GM18873 (cell line): ENCODE results near the gene PFN3.

Experiments
- ATAC-seq: cut with Tn5 transposase; IDR thresholded peaks from one replicate; pipeline ENCODE4 v1.9.1; 2021; ENCODE audit warnings: mild to moderate bottlenecking, moderate library complexity, moderate number of reproducible peaks; ENCODE audit not compliant: unreplicated experiment, low FRiP score

The PFN3 gene

GRCh38 chr5:177399997-177400868 is at the start of gene PFN3:
Gene PFN3 (minus strand): TSS chr5:177400661. CDS start chr5:177400576, 85 bp downstream.
- no peak for ATAC-seq

DNA sequence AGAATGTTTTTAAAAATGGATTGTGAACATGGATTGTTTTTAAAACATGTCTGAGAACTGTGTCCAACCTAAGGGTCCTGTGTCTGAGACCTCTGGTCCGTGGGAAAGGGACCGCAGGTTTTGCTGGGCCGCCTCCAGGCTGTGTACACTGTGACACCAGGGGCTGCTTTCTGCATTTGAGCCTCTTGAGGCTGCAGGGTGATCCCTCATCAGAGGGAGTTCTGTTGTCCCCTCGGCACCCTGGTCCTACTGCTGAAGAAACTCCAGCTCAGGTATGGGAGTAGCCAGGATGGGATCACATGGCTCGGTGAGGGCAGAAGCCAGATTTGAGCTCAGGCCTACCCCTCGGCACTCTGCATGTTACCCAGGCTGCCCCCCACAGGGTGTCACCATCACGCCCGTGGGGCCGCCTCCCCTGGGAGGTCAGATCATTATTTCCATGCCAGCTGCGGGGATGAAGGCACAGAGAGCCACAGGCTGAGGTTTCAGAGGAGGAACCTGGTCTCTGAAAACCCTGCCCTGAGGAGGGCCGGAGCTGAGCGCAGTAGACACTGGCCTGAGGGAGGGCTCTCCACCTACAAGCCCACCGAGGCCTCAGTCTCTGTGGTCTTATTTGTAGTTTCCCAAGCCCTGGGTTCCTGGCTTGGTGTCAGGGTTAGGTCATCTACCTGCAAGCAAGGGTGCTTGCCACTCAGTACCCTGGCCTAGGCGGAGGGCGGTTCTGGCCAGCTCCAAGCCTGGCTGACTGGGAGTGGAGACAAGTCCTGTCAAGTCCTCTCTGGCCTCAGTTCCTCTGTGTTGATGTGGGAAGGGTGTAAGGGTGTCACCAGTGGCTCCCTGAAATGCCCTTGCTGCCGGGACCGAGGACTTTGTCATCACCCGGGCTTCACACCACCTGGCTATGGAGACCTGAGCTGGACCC is 48.9 kb upstream of the PFN3 start:
- no peak for ATAC-seq

DNA sequence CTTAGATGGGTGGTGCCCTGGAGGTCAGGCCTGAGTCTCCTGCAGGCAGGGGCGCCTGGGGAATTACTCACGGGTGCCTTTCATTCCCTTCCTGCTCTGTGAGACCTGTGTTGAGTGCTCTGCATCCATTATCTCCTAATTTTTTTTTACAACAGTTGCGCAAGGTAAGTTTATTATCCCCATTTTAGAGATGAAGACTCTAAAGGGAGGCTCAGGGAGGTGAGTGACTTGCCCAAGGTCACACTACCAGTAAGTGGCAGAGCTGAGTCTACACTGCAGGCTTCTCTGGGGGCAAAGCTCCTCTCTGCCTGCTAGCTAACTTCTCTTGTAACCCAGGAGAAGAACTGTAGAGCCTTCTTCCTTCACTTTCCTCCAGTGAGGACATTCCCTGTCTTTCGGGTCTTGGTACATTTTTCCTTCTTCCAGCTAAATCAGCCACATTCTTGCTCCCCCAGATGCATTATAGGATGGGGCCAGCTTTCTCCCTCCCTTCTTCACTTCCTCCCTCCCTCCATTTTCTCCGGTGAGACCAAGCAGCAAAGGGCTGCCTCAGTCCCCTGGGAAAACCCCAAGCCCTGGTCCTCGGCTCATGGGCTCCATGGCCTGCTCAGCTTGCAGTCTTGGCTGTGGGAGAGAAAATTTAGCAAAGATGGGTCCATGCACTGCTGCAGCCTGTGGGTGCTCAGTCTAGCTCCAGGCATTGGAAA is 47.9 kb upstream of the PFN3 start:
- no peak for ATAC-seq

- ATAC-seq, result no peak
These were observed 47.3 kb upstream of the PFN3 start for GRCh38 chr5:177447611-177448243.

DNA sequence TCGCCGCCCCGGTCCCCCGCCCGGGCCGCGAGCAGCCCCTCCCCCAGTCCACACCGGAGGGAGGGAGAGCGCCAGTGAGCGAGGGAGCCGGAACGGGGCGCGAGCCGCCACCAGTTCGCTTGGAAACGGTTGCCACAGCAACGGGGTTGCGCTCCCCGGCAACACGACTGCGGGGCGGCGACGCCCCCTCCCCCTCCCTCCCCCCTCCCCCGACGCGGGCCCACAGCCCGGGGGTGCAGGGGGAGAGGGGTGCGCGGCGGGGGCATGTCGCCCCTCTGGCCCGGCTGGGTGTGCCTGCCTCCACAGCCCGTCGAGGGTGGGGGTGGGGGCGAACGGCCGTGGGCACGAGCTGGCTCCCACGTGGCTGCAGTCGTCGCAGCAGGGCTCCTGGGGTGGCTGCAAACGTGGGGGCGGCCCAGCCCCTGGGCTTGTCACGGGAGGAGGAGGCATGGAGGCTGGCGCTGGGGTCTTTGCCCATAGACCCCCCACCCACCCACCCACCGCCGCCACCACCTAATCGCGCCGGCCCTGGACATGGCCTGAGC is 46.7 kb upstream of the PFN3 start:
- no peak for ATAC-seq

GRCh38 chr5:177446200-177447065 is 46.0 kb upstream of the PFN3 start, which contains the start of gene PRR7:
Gene PRR7 (plus strand): TSS chr5:177446814. CDS start chr5:177455068, 8,254 bp downstream.
- no peak for ATAC-seq

DNA sequence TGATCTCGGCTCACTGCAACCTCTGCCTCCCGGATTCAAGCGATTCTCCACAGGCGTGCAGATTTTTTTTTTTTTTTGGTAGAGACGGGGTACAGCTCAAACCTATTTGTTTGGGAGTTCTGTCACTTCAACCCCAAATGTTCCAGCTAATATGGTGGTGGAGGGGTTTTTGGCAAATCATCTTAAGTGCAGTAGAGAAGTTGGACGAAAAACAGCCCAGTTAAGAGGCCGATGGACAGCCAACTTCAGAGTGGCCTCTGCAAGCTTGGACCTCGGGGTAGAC is 45.4 kb upstream of the PFN3 start:
- no peak for ATAC-seq

DNA sequence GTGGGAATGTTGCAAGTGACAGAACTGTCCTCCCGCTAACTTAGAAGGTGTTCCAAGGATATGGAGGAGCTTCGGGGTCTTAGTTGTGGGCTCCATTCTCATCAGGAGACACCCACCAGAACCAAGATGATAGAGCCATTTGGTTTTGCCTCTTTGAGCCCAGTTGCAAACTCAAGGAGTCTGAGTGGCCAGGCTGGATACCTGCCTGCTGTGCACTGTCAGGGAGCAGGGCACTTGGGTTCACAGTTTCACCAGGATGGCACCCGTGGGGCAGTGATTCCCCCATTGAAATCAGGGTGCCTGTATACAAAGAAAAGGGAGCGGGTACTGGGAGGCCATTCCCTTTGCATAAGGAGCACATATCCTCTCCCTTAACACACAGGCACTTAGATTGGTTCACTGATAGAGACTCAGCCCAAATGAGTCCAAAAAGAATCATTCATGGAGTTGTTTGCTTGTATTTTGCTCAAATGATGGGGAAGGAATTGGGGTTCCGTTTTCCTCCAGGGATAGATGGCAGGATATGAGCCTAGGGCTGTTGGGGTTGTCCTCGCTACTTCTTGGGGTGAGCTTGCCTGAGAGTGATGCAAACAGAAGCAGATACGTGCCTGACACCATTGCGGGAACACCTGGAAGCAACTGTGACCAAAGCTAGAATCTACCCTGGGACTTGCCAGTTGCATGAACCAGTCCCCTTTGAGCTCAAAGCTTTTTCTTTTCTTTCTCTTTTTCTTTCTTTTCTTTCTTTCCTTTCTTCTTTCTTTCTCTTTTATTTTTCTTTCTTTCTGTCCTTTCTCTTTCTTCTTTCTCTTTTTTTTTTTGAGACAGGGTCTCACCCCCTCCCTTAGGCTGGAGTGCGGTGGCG is 44.8 kb upstream of the PFN3 start:
- ATAC-seq, result no peak

DNA sequence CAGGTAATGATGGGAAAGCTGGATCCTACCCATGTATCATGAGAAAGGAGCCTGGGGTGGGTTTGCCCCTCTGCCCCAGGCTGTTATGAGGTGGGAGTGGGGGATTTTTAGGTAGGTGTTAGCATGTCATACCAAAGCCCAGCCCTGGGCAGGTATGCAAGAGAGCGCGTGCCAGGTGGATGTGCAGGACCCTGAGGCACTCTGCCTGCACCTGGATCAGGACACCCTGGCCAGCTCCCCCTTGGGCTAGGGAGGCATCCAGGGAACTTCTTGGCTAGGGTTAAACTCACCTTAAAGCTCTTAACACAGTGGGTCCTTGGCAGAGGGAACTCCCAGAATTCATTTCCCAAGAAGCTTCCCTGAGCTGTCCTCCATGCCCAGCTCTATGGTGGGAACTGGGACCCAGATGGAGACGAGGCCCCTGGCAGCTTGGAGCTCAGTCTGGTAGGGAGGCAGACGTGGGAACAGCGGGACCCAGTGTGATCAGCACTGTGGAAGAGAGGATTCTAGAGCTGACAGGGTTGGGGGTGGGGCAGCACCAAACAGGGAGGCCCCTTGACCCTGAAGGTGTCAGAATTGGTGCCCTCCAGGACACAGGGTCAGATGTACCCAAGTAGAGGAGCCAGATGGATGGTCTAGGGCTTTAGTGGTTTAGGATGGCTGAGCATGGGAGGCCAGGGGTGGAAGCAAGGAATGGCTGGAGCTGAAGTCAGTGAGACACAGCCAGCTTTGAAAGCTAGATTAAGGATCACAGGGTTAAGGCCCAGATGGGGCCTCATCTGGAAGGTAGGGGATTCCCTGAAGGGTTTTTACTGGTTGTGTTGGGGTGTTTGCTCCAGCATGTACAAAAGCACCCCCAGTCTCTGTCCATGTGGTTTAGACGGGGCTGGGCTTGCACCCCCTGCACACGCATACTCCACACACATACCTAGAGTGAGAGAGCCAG is 43.9 kb upstream of the PFN3 start:
- no peak for ATAC-seq

DNA sequence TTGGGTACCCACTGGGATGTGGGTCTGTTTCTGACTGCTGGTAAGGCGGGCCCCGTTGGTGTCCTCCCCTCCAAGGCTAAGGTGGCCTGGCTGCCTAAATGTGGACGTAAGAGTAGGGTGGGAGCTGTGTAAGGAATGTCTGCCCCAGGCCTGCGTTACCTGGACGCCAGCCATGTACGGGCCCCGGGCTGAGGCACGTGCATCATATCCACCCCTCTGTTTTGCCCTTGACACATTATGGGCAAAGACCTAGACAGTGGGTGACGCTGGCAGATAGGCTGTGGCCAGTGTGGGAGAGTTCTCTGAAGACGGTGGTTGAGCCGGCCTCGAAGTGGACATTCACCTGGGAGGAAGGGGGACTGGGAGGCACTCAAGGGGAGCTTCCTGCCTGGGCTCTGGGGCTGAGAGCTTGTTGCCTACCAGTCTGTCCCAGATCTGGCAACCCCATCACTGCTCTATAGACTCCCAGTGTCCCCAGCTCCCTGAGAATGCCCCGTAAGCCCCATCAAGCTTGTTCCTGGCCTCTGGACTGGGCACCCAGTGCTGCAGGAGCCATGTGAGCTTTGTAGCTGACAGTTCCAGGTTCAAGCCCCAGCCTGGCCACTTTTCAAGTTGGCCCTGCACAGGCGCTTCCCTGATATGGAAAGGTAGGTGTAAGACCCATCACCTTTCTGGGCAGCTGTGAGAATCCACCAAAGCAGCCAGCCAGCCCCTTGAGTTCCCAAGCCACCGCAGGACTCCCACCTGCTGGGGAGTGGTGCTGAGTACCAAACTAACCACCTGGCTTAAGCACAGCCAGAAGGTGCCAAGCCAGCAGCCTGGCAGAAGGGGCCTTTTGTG is 42.9 kb upstream of the PFN3 start:
- ATAC-seq, result no peak

DNA sequence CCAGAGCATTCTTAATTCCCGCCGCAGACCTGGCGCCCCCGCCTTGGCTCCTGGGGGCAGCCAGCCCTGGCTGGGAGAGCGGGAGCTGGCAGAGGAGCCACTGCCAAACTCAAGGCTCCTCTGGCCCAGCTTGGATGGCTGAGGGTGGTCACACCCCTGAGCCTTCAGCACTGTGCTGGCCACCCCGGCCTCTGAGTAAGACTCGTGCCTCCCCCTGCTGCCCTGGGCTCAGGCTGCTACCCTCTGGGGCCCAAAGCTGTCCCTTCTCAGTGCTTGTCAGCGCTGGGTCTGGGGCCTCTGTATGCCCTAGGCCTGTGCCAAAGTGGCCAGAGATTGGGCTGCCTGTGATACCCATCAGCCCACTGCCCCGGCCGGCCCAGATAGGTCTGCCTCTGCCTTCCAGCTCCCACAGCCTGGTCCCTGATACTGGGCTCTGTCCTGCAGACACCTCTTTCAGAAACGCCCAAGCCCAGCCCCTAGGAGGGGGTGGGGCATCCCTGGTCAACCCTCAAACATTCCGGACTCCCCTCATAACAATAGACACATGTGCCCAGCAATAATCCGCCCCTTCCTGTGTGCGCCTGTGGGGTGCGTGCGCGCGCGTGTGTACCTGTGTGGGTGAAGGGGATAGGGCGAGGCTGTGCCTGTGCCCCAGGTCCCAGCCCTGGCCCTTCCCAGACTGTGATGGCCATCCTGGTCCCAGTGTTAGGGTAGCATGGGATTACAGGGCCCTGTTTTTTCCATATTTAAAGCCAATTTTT is 41.8 kb upstream of the PFN3 start:
- ATAC-seq, result no peak

DNA sequence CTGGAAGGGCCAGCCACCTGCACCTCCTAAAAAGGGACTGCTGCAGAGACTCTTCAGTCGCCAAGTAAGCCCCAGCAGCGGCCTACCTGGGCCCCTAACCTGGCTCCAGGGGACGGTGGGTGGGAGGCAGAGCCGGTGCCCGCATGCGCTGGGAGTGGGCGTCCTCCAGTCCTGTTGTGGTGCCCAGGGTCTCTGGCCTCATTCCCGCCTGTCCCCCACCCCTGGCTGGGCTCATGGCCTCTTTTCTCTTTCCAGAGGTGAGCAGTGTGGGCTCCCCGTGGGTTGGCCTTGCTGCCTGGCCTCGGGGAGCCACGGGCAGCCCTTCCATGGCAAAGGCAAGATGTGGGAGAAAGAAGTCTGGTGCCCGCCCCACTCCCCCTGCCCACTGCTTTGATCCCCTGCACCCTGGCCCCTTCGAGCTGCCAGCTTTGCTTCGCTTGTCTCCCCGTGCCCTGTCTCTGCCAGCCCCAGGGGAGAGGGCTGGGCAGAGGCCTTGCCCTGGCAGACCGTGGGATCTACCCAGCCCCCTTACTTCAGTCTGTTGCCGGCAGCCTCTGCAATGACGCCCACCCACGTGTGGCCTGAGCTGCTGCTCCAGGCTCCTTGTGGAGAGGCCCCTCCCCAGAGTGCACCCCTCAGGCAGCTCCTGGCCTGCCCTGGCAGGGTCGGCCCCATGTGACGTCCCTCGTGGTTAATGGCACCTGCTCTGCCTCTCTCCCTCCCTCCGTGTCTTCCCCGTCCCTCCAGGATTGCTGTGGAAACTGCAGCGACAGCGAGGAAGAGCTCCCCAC is 40.7 kb upstream of the PFN3 start:
- no peak for ATAC-seq

DNA sequence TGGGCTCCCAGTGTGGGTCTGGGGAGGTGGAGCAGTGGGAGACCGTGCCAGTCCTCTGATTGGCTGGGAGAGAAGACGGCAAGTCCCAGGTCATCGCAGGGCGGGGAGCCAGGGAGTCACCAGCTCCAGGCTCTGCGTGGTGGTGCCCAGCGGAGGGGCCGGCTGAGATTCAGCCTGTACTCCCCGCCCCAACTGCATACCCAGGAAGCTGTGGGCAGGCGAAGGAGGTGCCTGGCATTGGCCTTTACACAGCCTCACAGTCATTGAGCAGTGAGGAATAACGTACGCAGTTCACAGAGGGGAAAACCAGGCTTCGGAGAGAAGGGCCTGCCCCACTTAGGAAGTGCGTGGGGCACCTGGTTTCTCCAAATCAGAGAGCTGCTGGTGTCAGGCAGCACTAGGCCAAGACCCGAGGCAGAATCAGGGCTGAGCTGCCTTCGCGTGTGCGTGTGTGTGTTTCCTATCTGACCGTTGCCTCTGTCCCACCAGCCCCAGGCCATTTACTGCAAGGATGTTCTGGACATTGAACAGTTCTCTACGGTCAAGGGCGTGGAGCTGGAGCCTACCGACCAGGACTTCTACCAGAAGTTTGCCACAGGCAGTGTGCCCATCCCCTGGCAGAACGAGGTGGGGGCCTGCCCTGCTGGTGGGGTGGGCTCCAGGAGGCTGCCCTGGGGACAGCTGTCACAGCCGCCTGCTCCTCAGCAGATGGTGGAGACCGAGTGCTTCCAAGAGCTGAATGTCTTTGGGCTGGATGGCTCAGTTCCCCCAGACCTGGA is 39.9 kb upstream of the PFN3 start:
- ATAC-seq, result no peak

GRCh38 chr5:177439518-177440053 is 39.1 kb upstream of the PFN3 start:
- ATAC-seq, result no peak
